ENCODE measurements around the gene WDR27. TPM values are rescaled to one million over a fixed set of nuclear protein-coding genes. Genes with fewer than 3 reads are reported as not detected.

Gene WDR27
- total RNA-seq, 1 donor from 2014 or later: 59.0 TPM

GRCh38 chr6:169583886-169584541, 117.8 kb downstream of the WDR27 start:
- Mint-ChIP-seq H3K27ac (ENCODE audit: unreplicated experiment) (no peak overlapping the region), H3K9me3 (ENCODE audit: unreplicated experiment) (no peaks in the 10 kb centered on the region), H3K4me3 (ENCODE audit: unreplicated experiment) (no peak overlapping the region), H3K36me3 (ENCODE audit: low read depth, unreplicated experiment) (peaks cover 15% of the 10 kb centered on the region), H3K4me1 (ENCODE audit: unreplicated experiment) (peaks cover 14% of the 10 kb centered on the region), H3K27me3 (ENCODE audit: unreplicated experiment) (peaks cover 1% of the 10 kb centered on the region)
- no peak for DNase-seq (ENCODE audit: low spot score)
- no peak for TF ChIP-seq CTCF (IDR thresholded peaks at IDR 0.05; ENCODE audit: unreplicated experiment)

- H3K9me3 Mint-ChIP-seq (ENCODE audit: unreplicated experiment): no peaks in the 10 kb centered on the region
- peaks cover 3% of the 10 kb centered on the region for H3K27me3 Mint-ChIP-seq (ENCODE audit: unreplicated experiment)
- H3K27ac Mint-ChIP-seq (ENCODE audit: unreplicated experiment): no peak overlapping the region
- TF ChIP-seq CTCF (IDR thresholded peaks at IDR 0.05; ENCODE audit: unreplicated experiment): no peak
- DNase-seq (ENCODE audit: low spot score): no peak
- peak overlapping the region; percentile 48 for H3K4me3 Mint-ChIP-seq (ENCODE audit: unreplicated experiment)
- H3K36me3 Mint-ChIP-seq (ENCODE audit: low read depth, unreplicated experiment): peaks cover 33% of the 10 kb centered on the region
- peaks cover 20% of the 10 kb centered on the region for H3K4me1 Mint-ChIP-seq (ENCODE audit: unreplicated experiment)
Observed at GRCh38 chr6:169579407-169580111, 122.3 kb downstream of the WDR27 start.

GRCh38 chr6:169577974-169578373, 123.9 kb downstream of the WDR27 start:
- Mint-ChIP-seq H3K27ac (ENCODE audit: unreplicated experiment) (no peak overlapping the region), H3K4me1 (ENCODE audit: unreplicated experiment) (peaks cover 20% of the 10 kb centered on the region), H3K36me3 (ENCODE audit: low read depth, unreplicated experiment) (peaks cover 33% of the 10 kb centered on the region), H3K4me3 (ENCODE audit: unreplicated experiment) (no peak overlapping the region), H3K27me3 (ENCODE audit: unreplicated experiment) (peaks cover 3% of the 10 kb centered on the region), H3K9me3 (ENCODE audit: unreplicated experiment) (no peaks in the 10 kb centered on the region)
- no peak for TF ChIP-seq CTCF (IDR thresholded peaks at IDR 0.05; ENCODE audit: unreplicated experiment)
- DNase-seq (ENCODE audit: low spot score): no peak

GRCh38 chr6:169577236-169577635, 124.6 kb downstream of the WDR27 start:
- Mint-ChIP-seq H3K4me3 (ENCODE audit: unreplicated experiment) (no peak overlapping the region), H3K36me3 (ENCODE audit: low read depth, unreplicated experiment) (peaks cover 33% of the 10 kb centered on the region), H3K9me3 (ENCODE audit: unreplicated experiment) (no peaks in the 10 kb centered on the region), H3K27me3 (ENCODE audit: unreplicated experiment) (peaks cover 3% of the 10 kb centered on the region), H3K4me1 (ENCODE audit: unreplicated experiment) (peaks cover 20% of the 10 kb centered on the region), H3K27ac (ENCODE audit: unreplicated experiment) (no peak overlapping the region)
- DNase-seq (ENCODE audit: low spot score): no peak
- no peak for TF ChIP-seq CTCF (IDR thresholded peaks at IDR 0.05; ENCODE audit: unreplicated experiment)

- no peak for DNase-seq (ENCODE audit: low spot score)
- no peaks in the 10 kb centered on the region for H3K9me3 Mint-ChIP-seq (ENCODE audit: unreplicated experiment)
- no peak overlapping the region for H3K27ac Mint-ChIP-seq (ENCODE audit: unreplicated experiment)
- H3K4me3 Mint-ChIP-seq (ENCODE audit: unreplicated experiment): no peak overlapping the region
- peaks cover 20% of the 10 kb centered on the region for H3K4me1 Mint-ChIP-seq (ENCODE audit: unreplicated experiment)
- TF ChIP-seq CTCF (IDR thresholded peaks at IDR 0.05; ENCODE audit: unreplicated experiment): no peak
- H3K27me3 Mint-ChIP-seq (ENCODE audit: unreplicated experiment): peaks cover 3% of the 10 kb centered on the region
- H3K36me3 Mint-ChIP-seq (ENCODE audit: low read depth, unreplicated experiment): peaks cover 27% of the 10 kb centered on the region
Observed at GRCh38 chr6:169575821-169576220, 126.0 kb downstream of the WDR27 start.
